K562 (cell line): ENCODE data around the gene LSM12. TPM values are rescaled to one million over a fixed set of nuclear protein-coding genes. Genes with fewer than 3 reads are reported as not detected.

Source experiments
- DIDO1 ChIP-seq: fragments of 450-650 bp; IDR thresholded peaks from 2 replicates; pipeline ENCODE4 v1.6.1; 2016; ENCODE audit warnings: low read depth, missing biosample characterization, missing genetic modification characterization
- GMEB1 ChIP-seq: fragments of 250-450 bp; sonication (Bioruptor Pico); IDR thresholded peaks from 2 replicates; pipeline ENCODE4 v1.4.0; 2020; ENCODE audit warnings: mild to moderate bottlenecking
- HOXB6 ChIP-seq: fragments of 250-450 bp; sonication (Bioruptor Pico); IDR thresholded peaks from 2 replicates; pipeline ENCODE4 v1.5.1; 2022; ENCODE audit warnings: mild to moderate bottlenecking, borderline replicate concordance
- JUN ChIP-seq, 2 experiments: sonication (generic) in 1 of 2; formaldehyde crosslinking in 1 of 2; IDR thresholded peaks; 2 replicates each; pipeline versions ENCODE4 v1.6.1 to v1.8.0; 2012 to 2022; ENCODE audit warnings: borderline replicate concordance in 2 of 2, mild to moderate bottlenecking in 2 of 2, improper control_type of control experiment in 1 of 2, low read depth in 1 of 2, low read length in 1 of 2, missing genetic modification reagents in 1 of 2
- JUND ChIP-seq, 2 experiments: IDR thresholded peaks; 2 replicates in 1 of 2; 3 replicates in 1 of 2; pipeline ENCODE4 v1.6.1; 2011; ENCODE audit warnings: borderline replicate concordance in 2 of 2, low read depth in 2 of 2, low read length in 2 of 2, improper control_type of control experiment in 1 of 2, missing biosample characterization in 1 of 2, missing genetic modification characterization in 1 of 2, missing genetic modification reagents in 1 of 2
- KDM1A ChIP-seq, 2 experiments: fragments of 450-650 bp; IDR thresholded peaks; 2 replicates each; pipeline ENCODE4 v1.6.1; 2016; ENCODE audit warnings: mild to moderate bottlenecking in 2 of 2
- KDM4B ChIP-seq, 2 experiments: fragments of 450-650 bp in 1 of 2; sonication (generic) in 1 of 2; IDR thresholded peaks; 2 replicates each; pipeline ENCODE4 v1.6.1; 2016 to 2017; ENCODE audit warnings: borderline replicate concordance in 2 of 2, antibody characterized with exemption in 1 of 2, low read depth in 1 of 2, mild to moderate bottlenecking in 1 of 2
- MED1 ChIP-seq: sonication (generic); formaldehyde crosslinking; IDR thresholded peaks from 2 replicates; pipeline ENCODE4 v1.8.1; 2023; ENCODE audit warnings: missing genetic modification reagents, borderline replicate concordance
- MEF2D ChIP-seq: conservative IDR thresholded peaks from 2 replicates; pipeline ENCODE4 v1.6.1; 2016; ENCODE audit warnings: low read depth, missing genetic modification characterization, missing compliant biosample characterization
- MIER1 ChIP-seq: fragments of 450-650 bp; IDR thresholded peaks from 2 replicates; pipeline ENCODE4 v1.6.1; 2016; ENCODE audit warnings: antibody characterized with exemption, mild to moderate bottlenecking, low read depth
- NFXL1 ChIP-seq: fragments of 450-650 bp; formaldehyde crosslinking; IDR thresholded peaks from 2 replicates; pipeline ENCODE4 v1.4.0; 2021; ENCODE audit warnings: mild to moderate bottlenecking
- POLR3A ChIP-seq: IDR thresholded peaks from 2 replicates; pipeline ENCODE4 v1.6.1; 2011; ENCODE audit warnings: borderline replicate concordance, mild to moderate bottlenecking, moderate library complexity; ENCODE audit not compliant: insufficient read length, insufficient read depth; ENCODE audit errors: extremely low read depth
- RERE ChIP-seq: sonication (generic); formaldehyde crosslinking; IDR thresholded peaks from 2 replicates; pipeline ENCODE4 v1.8.0; 2023; ENCODE audit warnings: missing genetic modification reagents, mild to moderate bottlenecking, borderline replicate concordance
- RFX7 ChIP-seq: fragments of 250-450 bp; sonication (Bioruptor Pico); IDR thresholded peaks from 2 replicates; pipeline ENCODE4 v1.5.1; 2021; ENCODE audit warnings: mild to moderate bottlenecking
- SRSF1 ChIP-seq: fragments of 200-400 bp; formaldehyde crosslinking; IDR thresholded peaks from 2 replicates; pipeline ENCODE4 v1.6.1; 2017; ENCODE audit warnings: mild to moderate bottlenecking, low read depth, low read length, moderate library complexity
- SRSF7 ChIP-seq: fragments of 200-400 bp; formaldehyde crosslinking; optimal IDR thresholded peaks from 2 replicates; pipeline ENCODE3; 2017; ENCODE audit warnings: mild to moderate bottlenecking, low read depth, low read length
- TEAD2 ChIP-seq: fragments of 450-650 bp; IDR thresholded peaks from 2 replicates; pipeline ENCODE4 v1.6.1; 2016; ENCODE audit warnings: missing genetic modification characterization, control low read depth, missing compliant biosample characterization
- TRIM28 ChIP-seq: fragments of 450-650 bp; IDR thresholded peaks from 2 replicates; pipeline ENCODE4 v1.6.1; 2017
- ZFP36 ChIP-seq: fragments of 150-350 bp; IDR thresholded peaks from 2 replicates; pipeline ENCODE4 v1.6.1; 2018; ENCODE audit warnings: low read length, low read depth; ENCODE audit not compliant: partially characterized antibody
- ZNF239 ChIP-seq: fragments of 250-450 bp; sonication (Bioruptor Pico); IDR thresholded peaks from 2 replicates; pipeline ENCODE4 v1.4.0; 2020; ENCODE audit warnings: mild to moderate bottlenecking
- ZNF507 ChIP-seq: conservative IDR thresholded peaks from 2 replicates; pipeline ENCODE4 v1.6.1; 2017; ENCODE audit warnings: missing genetic modification characterization, missing compliant biosample characterization
- ZNF76 ChIP-seq: fragments of 250-450 bp; sonication (Bioruptor Pico); IDR thresholded peaks from 2 replicates; pipeline ENCODE4 v1.4.0; 2020; ENCODE audit warnings: mild to moderate bottlenecking, moderate library complexity, borderline replicate concordance
- polyA plus RNA-seq, 8 experiments: library from polyadenylated mRNA; depleted of rRNA in 4 of 8; stranded (reverse) in 5 of 8; unstranded in 3 of 8; fragments of >200 nt; fragmentation: Nextera tagmentation in 2 of 8; fragmentation: Illumina TruSeq in 1 of 8; extraction: Ambion mirVana in 2 of 8; extraction: Trizol in 1 of 8; gene quantifications; 2 replicates each; pipeline versions ENCODE4 v1.2.1 to v1.2.3, GENCODE V29; 2011 to 2014; ENCODE audit warnings: inconsistent platforms in 1 of 8, missing spikeins in 1 of 8
- total RNA-seq, 7 experiments: library from RNA; depleted of rRNA in 6 of 7; stranded (reverse); fragments of >200 nt in 6 of 7; fragmentation: Illumina TruSeq in 2 of 7; extraction: Trizol in 2 of 7; gene quantifications; 2 replicates each; pipeline versions ENCODE4 v1.2.1 to v1.2.3, GENCODE V29; 2011 to 2021; ENCODE audit warnings: low replicate concordance in 1 of 7

Gene LSM12
- total and polyA plus RNA-seq, 9 of the 15 experiments (the other 6 are each of a cell fraction or from before 2014, with no cell fraction given) = 53.0 to 258 (median 89.3) TPM

- TF ChIP-seq POLR3A (no peak), NFXL1 (CRISPR knock-in tag) (no peak), DIDO1 (tag) (no peak), TRIM28 (no peak), ZFP36 (no peak), KDM1A (IDR thresholded peaks at IDR 0.05) (0 out of 4 replicates have a peak, but pooled peaks of 1 of the 2 experiments have one; percentile 14), MEF2D (tag) (no peak), ZNF239 (CRISPR knock-in tag) (no peak), GMEB1 (CRISPR knock-in tag) (no peak), TEAD2 (no peak), SRSF7 (no peak), KDM4B (IDR thresholded peaks at IDR 0.05; ENCODE audit: borderline replicate concordance in 2 of 2, low read depth in 1 of 2) (no peak), SRSF1 (no peak), RFX7 (no peak), HOXB6 (CRISPR knock-in tag) (no peak), RERE (CRISPR knock-in tag) (no peak), JUND (IDR thresholded peaks at IDR 0.05; ENCODE audit: borderline replicate concordance, low read depth, low read length) (peak; percentile 92), JUND (tag; IDR thresholded peaks at IDR 0.05; ENCODE audit: borderline replicate concordance, low read depth, low read length) (peak; percentile 90; the same call in 2 of the 3 replicates), ZNF76 (no peak), MED1 (CRISPR knock-in tag) (no peak), ZNF507 (tag) (no peak), MIER1 (no peak), JUN (IDR thresholded peaks at IDR 0.05; ENCODE audit: borderline replicate concordance, low read depth, low read length) (peak; percentile 57; the same call in 1 of the 2 replicates), JUN (CRISPR knock-in tag; IDR thresholded peaks at IDR 0.05; ENCODE audit: borderline replicate concordance) (no peak)
These were observed 67.9 kb downstream of the LSM12 start (continued) for GRCh38 chr17:43998552-43998951.
